PC-9 (cell line): ENCODE data around the gene ZNF792. TPM values are rescaled to one million over a fixed set of nuclear protein-coding genes. Genes with fewer than 3 reads are reported as not detected.

Source experiments
- BruUV-seq: library from RNA; stranded (reverse); fragments of 400-500 nt; replicated peaks from 2 replicates; lab custom pipeline; 2021; lab: Mats Ljungman, UMichigan
- CTCF ChIA-PET: fragments of 300-600 bp; sonication (Branson Sonifier 250); formaldehyde crosslinking; loops from one replicate; lab custom pipeline; 2022; ENCODE audit warnings: antibody characterized with exemption; lab: Charles Lee
- POLR2A ChIA-PET: fragments of 300-600 bp; sonication (Branson Sonifier 250); formaldehyde crosslinking; loops from one replicate; lab custom pipeline; 2022; ENCODE audit warnings: antibody characterized with exemption; ENCODE audit not compliant: unreplicated experiment; lab: Charles Lee
- DNase-seq, 2 experiments: peaks; one replicate each; pipeline versions ENCODE4 v3.0.0 to v3.0.0-alpha.2; 2015 to 2022; ENCODE audit warnings: mixed read lengths in 1 of 2
- H2AFZ ChIP-seq: fragments of 200-600 bp; sonication (generic); 2 replicates; pipeline ENCODE4 v1.8.1; 2017; ENCODE audit warnings: antibody characterized with exemption
- H3F3A ChIP-seq: fragments of 200-600 bp; sonication (generic); 2 replicates; pipeline ENCODE4 v1.8.1; 2017; ENCODE audit warnings: antibody characterized with exemption, mild to moderate bottlenecking, low read depth; ENCODE audit not compliant: insufficient read depth
- H3K27ac ChIP-seq: fragments of 200-600 bp; sonication (generic); 2 replicates; pipeline ENCODE4 v1.6.1; 2016; ENCODE audit warnings: mixed run types
- H3K27me3 ChIP-seq: fragments of 200-600 bp; sonication (generic); 2 replicates; pipeline ENCODE4 v1.6.1; 2016; ENCODE audit warnings: low read depth, mixed run types; ENCODE audit not compliant: insufficient read depth
- H3K36me3 ChIP-seq: fragments of 200-600 bp; sonication (generic); 2 replicates; pipeline ENCODE4 v1.6.1; 2016; ENCODE audit warnings: low read depth, mixed run types
- H3K4me1 ChIP-seq: fragments of 200-600 bp; sonication (generic); replicated peaks from 2 replicates; pipeline ENCODE4 v1.6.1; 2016; ENCODE audit warnings: mixed run types; ENCODE audit not compliant: insufficient read depth
- H3K4me2 ChIP-seq: fragments of 200-600 bp; sonication (generic); 2 replicates; pipeline ENCODE4 v1.6.1; 2017; ENCODE audit warnings: mixed run types
- H3K4me3 ChIP-seq: fragments of 200-600 bp; sonication (generic); 2 replicates; pipeline ENCODE4 v1.6.1; 2016; ENCODE audit warnings: mixed run types
- H3K79me2 ChIP-seq: fragments of 200-600 bp; sonication (generic); 2 replicates; pipeline ENCODE4 v1.6.1; 2017; ENCODE audit warnings: low read depth, mixed run types
- H3K9me2 ChIP-seq: fragments of 200-600 bp; sonication (generic); 2 replicates; pipeline ENCODE4 v1.8.1; 2017; ENCODE audit warnings: mild to moderate bottlenecking; ENCODE audit not compliant: insufficient read depth
- H3K9me3 ChIP-seq: fragments of 200-600 bp; sonication (generic); 2 replicates; pipeline ENCODE4 v1.8.1; 2016; ENCODE audit warnings: low read depth; ENCODE audit not compliant: insufficient read depth
- H4K20me1 ChIP-seq: fragments of 200-600 bp; sonication (generic); 2 replicates; pipeline ENCODE4 v1.8.1; 2017; ENCODE audit not compliant: insufficient read depth
- EZH2 ChIP-seq: fragments of 200-600 bp; sonication (generic); IDR thresholded peaks from 2 replicates; pipeline ENCODE4 v1.8.0; 2017; ENCODE audit warnings: antibody characterized with exemption, low read depth
- intact Hi-C: fragments of 100-400 bp; cut with micrococcal nuclease; formaldehyde crosslinking; loops from one replicate; pipeline ENCODE4 v1.10.0; 2022; ENCODE audit not compliant: unreplicated experiment
- total RNA-seq: library from RNA; stranded (reverse); gene quantifications from 2 replicates; pipeline ENCODE4 v1.2.3, GENCODE V29; 2021
- TF ChIP-seq, protein P1 (sequence below): fragments of 200-600 bp; sonication (generic); conservative IDR thresholded peaks from 2 replicates; pipeline ENCODE4 v1.6.1; 2017; ENCODE audit warnings: mixed run types, antibody characterized with exemption, mild to moderate bottlenecking, moderate library complexity

Gene ZNF792
- total RNA-seq, 1 experiment from 2014 or later, result 3.5 TPM

DNA sequence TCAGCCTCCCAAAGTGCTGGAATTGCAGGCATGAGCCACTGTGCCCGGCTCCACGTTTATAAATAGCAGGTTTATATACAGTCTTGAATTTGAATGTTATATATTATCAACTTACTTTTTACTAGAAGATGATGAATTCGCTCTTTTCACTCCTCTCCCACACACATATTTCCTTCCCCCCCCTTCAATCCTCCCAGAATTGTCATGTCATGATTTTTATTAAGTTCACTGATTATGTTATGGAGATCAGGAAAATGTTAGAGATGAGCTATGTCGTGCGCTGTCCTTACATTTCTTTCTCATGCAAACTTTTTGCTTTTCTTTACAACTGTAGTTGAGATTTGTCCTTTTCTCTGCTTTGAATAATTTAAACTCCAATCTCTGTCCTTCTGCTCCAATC is 18.2 kb upstream of the ZNF792 start:
- no TSS peak for BruUV-seq
- TF ChIP-seq, protein P1, sequence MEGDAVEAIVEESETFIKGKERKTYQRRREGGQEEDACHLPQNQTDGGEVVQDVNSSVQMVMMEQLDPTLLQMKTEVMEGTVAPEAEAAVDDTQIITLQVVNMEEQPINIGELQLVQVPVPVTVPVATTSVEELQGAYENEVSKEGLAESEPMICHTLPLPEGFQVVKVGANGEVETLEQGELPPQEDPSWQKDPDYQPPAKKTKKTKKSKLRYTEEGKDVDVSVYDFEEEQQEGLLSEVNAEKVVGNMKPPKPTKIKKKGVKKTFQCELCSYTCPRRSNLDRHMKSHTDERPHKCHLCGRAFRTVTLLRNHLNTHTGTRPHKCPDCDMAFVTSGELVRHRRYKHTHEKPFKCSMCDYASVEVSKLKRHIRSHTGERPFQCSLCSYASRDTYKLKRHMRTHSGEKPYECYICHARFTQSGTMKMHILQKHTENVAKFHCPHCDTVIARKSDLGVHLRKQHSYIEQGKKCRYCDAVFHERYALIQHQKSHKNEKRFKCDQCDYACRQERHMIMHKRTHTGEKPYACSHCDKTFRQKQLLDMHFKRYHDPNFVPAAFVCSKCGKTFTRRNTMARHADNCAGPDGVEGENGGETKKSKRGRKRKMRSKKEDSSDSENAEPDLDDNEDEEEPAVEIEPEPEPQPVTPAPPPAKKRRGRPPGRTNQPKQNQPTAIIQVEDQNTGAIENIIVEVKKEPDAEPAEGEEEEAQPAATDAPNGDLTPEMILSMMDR, result no peak
- TF ChIP-seq EZH2, result no peak
- no peak overlapping the region for H3K4me2 ChIP-seq
- no peaks in the 10 kb centered on the region for H3K79me2 ChIP-seq
- H3K4me1 ChIP-seq, result no peaks in the 10 kb centered on the region
- DNase-seq, result no peak
- H2AFZ ChIP-seq, result 0 out of 2 replicates have a peak overlapping the region, but pooled peaks have one; percentile 35
- intact Hi-C loops, result no loop called here
- 0 out of 2 replicates have a peak, but pooled peaks cover 8% of the 10 kb centered on the region for H3F3A ChIP-seq
- H3K4me3 ChIP-seq, result no peak overlapping the region
- no peaks in the 10 kb centered on the region for H3K36me3 ChIP-seq
- POLR2A ChIA-PET, result no interaction called here
- no peaks in the 10 kb centered on the region for H3K9me2 ChIP-seq
- CTCF ChIA-PET, result no interaction called here
- no peak overlapping the region for H3K27ac ChIP-seq
- no peaks in the 10 kb centered on the region for H4K20me1 ChIP-seq
- peaks cover 28% of the 10 kb centered on the region; the same call in 1 of the 2 replicates for H3K27me3 ChIP-seq
- H3K9me3 ChIP-seq, result no peaks in the 10 kb centered on the region

DNA sequence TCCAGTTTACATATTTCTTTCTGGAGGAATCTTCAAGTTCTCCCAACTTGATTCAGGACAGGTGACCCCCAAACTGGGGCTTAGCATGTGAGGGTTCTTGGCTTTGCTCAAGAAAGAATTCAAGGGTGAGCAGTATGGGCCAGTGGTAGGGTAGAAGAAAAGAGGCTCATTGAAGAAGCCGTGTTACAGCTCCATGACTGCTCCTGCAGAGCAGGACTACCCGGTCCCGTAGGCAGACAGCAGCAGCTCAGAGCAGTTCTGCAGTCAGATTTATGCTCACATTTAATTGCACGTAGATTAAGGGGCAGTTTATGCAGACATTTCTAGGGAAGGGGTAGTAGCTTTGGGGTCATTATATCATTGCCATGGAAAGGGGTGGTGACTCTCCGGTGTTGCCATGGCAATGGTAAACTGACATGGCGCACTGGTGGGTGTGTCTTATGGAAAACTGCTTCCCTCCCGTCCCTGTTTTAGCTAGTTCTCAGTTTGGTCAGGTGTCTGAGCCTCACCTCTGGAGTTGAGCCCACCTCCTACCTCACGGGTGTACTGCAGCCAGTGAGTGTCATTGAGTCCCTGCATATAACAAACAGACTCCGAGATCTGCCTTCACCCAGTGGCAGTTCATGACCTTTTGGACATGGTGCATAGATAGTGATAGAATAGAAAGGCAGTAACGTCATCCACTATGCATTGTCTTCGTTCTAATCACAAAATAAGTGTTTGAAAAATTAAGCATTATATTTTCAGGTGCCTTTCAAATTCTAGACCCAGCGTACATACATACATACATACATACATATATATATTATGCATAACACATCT is 16.0 kb upstream of the ZNF792 start:
- POLR2A ChIA-PET, result interaction anchor here (0.6 kb wide), 1 partner anchor 13 kb away, joined by 5 read pairs; no protein-coding TSS in a partner anchor
- no TSS peak for BruUV-seq
- DNase-seq, result no peak
- Histone ChIP-seq H4K20me1 (no peaks in the 10 kb centered on the region), H3K27ac (no peak overlapping the region), H3K9me3 (peaks cover 8% of the 10 kb centered on the region), H3K4me1 (no peaks in the 10 kb centered on the region), H3K27me3 (peaks cover 28% of the 10 kb centered on the region; the same call in 1 of the 2 replicates), H3K79me2 (no peaks in the 10 kb centered on the region), H3F3A (0 out of 2 replicates have a peak, but pooled peaks cover 8% of the 10 kb centered on the region), H3K9me2 (no peaks in the 10 kb centered on the region), H3K36me3 (no peaks in the 10 kb centered on the region), H3K4me2 (no peak overlapping the region), H3K4me3 (no peak overlapping the region), H2AFZ (no peak overlapping the region)
- CTCF ChIA-PET, result no interaction called here
- no peak for TF ChIP-seq EZH2
- TF ChIP-seq, protein P1, result no peak
- intact Hi-C loops, result loop anchor here (10.0 kb wide), 1 partner anchor 135 kb away; the partner anchor contains the start of gene FXYD3

DNA sequence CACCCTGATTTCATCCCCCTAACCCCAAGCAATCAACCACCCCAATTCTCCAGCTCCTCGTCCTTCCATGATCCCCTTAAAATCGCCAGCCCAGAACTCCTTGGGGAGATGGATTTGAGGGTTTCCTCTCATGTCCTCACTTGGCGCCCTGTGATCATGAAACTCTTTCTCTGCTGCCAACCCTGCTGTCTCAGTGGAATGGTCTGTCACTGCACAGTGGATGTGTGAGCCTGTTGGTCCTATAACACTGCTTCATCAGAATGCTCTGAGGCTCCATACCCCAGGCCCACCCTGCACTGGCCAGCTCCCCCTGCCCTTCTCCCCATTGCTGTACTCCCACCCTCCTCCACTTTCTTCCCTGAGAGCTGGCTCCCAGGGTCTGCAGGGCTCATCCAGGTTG is 12.6 kb upstream of the ZNF792 start:
- Histone ChIP-seq H3K9me2 (no peaks in the 10 kb centered on the region), H3K4me3 (no peak overlapping the region), H3K4me1 (no peaks in the 10 kb centered on the region), H3K9me3 (peaks cover 8% of the 10 kb centered on the region), H3F3A (0 out of 2 replicates have a peak, but pooled peaks cover 3% of the 10 kb centered on the region), H4K20me1 (no peaks in the 10 kb centered on the region), H3K79me2 (no peaks in the 10 kb centered on the region), H3K4me2 (no peak overlapping the region), H3K27ac (no peak overlapping the region), H2AFZ (no peak overlapping the region), H3K27me3 (peaks cover 30% of the 10 kb centered on the region; the same call in 1 of the 2 replicates), H3K36me3 (no peaks in the 10 kb centered on the region)
- intact Hi-C loops, result loop anchor here (10.0 kb wide), 1 partner anchor 138 kb away; the partner anchor contains the start of gene FXYD3
- BruUV-seq, result no TSS peak
- no peak for DNase-seq
- ChIA-PET POLR2A (no interaction called here), CTCF (interaction anchor here (0.6 kb wide), 1 partner anchor 19 kb away, joined by 7 read pairs; no protein-coding TSS in a partner anchor)
- TF ChIP-seq, protein P1, result no peak
- no peak for TF ChIP-seq EZH2
